ENCODE measurements around the gene ABCC6. TPM values are rescaled to one million over a fixed set of nuclear protein-coding genes. Genes with fewer than 3 reads are reported as not detected.
"Not testable (repeated sequence)": the region's sequence is repeated elsewhere in the genome, so short reads cannot be mapped to it uniquely, and the experiment has no call there.

The ABCC6 gene
- total RNA-seq, 1 donor from 2014 or later: 1.5 TPM

DNA sequence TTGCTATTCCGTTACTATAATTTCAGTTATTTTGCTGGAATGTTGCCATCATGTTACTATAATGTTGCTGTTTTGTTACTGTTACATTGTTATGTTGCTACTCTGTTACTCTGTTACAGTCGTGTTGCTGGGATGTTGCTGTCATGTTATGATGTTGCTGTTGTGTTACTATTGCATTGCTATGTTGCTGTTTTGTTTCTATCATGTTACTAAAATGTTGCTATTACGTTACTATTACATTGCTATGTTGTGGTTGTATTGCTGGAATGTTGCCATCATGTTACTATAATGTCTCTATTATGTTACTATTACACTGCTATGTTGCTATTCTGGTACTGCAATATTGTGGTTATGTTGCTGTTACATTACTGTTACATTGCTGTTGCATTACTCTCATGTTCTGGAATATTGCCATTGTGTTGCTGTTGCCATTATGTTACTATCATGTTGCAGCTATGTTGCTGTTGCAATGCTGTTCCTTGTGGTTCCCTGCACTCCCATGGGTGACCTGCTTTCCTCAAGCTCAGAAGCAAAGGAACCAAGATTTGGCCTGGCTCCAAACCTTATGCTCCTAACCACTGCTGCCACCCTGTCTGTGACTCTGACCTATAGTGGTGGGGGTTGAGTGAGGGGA, 64.4 kb downstream of the ABCC6 start:
- Mint-ChIP-seq H3K36me3 (ENCODE audit: low read depth) (peaks cover 7% of the 10 kb centered on the region), H3K4me3 (ENCODE audit: unreplicated experiment) (no peak overlapping the region), H3K4me1 (ENCODE audit: low read depth) (no peaks in the 10 kb centered on the region), H3K27ac (ENCODE audit: unreplicated experiment) (no peak overlapping the region), H3K9me3 (ENCODE audit: low read depth) (peaks cover 21% of the 10 kb centered on the region), H3K27me3 (ENCODE audit: low read depth) (peaks cover 6% of the 10 kb centered on the region)
- DNase-seq (ENCODE audit: low spot score): no peak
- TF ChIP-seq, protein P1, sequence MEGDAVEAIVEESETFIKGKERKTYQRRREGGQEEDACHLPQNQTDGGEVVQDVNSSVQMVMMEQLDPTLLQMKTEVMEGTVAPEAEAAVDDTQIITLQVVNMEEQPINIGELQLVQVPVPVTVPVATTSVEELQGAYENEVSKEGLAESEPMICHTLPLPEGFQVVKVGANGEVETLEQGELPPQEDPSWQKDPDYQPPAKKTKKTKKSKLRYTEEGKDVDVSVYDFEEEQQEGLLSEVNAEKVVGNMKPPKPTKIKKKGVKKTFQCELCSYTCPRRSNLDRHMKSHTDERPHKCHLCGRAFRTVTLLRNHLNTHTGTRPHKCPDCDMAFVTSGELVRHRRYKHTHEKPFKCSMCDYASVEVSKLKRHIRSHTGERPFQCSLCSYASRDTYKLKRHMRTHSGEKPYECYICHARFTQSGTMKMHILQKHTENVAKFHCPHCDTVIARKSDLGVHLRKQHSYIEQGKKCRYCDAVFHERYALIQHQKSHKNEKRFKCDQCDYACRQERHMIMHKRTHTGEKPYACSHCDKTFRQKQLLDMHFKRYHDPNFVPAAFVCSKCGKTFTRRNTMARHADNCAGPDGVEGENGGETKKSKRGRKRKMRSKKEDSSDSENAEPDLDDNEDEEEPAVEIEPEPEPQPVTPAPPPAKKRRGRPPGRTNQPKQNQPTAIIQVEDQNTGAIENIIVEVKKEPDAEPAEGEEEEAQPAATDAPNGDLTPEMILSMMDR (IDR thresholded peaks at IDR 0.05): no peak

DNA sequence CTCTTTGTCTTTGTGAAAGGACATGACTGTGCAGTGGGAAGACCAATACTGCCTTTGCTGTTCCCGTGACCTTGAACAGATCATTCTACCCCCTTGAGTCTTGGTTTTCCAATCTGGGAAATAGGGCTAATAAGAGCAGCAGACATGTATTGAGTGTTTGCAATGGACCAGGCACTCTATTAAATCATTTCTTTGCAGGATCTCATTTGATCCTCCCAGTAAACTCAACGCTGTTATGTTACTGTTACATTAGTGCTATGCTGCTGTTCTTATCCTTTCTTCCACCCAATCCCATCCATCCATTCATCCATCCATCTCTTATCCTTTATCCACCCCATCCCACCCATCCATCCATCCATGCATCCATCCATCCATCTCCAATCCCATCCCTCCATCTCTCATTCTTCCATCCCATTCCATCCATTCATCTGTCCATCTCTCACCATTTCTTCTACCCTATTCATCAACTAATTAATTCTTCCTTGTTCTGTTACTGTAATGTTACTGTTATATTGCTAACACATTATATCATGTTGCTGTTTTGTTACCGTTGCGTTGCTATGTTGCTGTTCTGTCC, 65.1 kb downstream of the ABCC6 start:
- H3K4me1 Mint-ChIP-seq (ENCODE audit: low read depth): no peaks in the 10 kb centered on the region
- H3K36me3 Mint-ChIP-seq (ENCODE audit: low read depth): peaks cover 7% of the 10 kb centered on the region
- H3K27me3 Mint-ChIP-seq (ENCODE audit: low read depth): peaks cover 6% of the 10 kb centered on the region
- H3K9me3 Mint-ChIP-seq (ENCODE audit: low read depth): peaks cover 21% of the 10 kb centered on the region
- H3K4me3 Mint-ChIP-seq (ENCODE audit: unreplicated experiment): no peak overlapping the region
- DNase-seq (ENCODE audit: low spot score): no peak
- TF ChIP-seq, protein P1 (IDR thresholded peaks at IDR 0.05): no peak
- H3K27ac Mint-ChIP-seq (ENCODE audit: unreplicated experiment): no peak overlapping the region

DNA sequence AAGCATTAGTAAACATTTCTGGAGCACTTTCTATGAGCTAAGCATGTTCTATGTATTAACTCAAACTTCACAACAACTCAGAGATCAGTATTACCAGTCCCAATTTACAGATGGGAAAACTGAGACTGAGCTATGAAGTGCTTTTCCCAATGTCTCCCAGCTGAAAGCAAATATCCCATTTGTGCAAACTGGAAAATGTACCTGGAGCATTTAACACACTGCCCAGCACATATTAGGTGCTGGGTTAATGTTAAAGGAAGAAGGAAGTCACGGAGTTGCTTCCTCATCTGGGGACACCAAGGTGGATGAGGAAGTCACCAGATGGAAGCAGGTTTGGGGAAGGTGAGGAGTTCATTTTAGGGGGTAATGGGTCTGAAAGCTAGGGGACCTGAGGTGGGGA, 66.1 kb downstream of the ABCC6 start:
- Mint-ChIP-seq H3K4me1 (ENCODE audit: low read depth) (no peaks in the 10 kb centered on the region), H3K4me3 (ENCODE audit: unreplicated experiment) (no peak overlapping the region), H3K9me3 (ENCODE audit: low read depth) (peaks cover 21% of the 10 kb centered on the region), H3K27ac (ENCODE audit: unreplicated experiment) (no peak overlapping the region), H3K27me3 (ENCODE audit: low read depth) (peaks cover 6% of the 10 kb centered on the region), H3K36me3 (ENCODE audit: low read depth) (peaks cover 7% of the 10 kb centered on the region)
- no peak for DNase-seq (ENCODE audit: low spot score)
- TF ChIP-seq, protein P1 (IDR thresholded peaks at IDR 0.05): no peak

- Mint-ChIP-seq H3K27ac (ENCODE audit: unreplicated experiment) (no peak overlapping the region), H3K36me3 (ENCODE audit: low read depth) (peaks cover 7% of the 10 kb centered on the region), H3K4me1 (ENCODE audit: low read depth) (no peaks in the 10 kb centered on the region), H3K9me3 (ENCODE audit: low read depth) (peaks cover 21% of the 10 kb centered on the region), H3K4me3 (ENCODE audit: unreplicated experiment) (no peak overlapping the region), H3K27me3 (ENCODE audit: low read depth) (no peaks in the 10 kb centered on the region)
- no peak for DNase-seq (ENCODE audit: low spot score)
- TF ChIP-seq, protein P1 (IDR thresholded peaks at IDR 0.05): no peak
Observed at GRCh38 chr16:16155234-16155633, 68.1 kb downstream of the ABCC6 start.

DNA sequence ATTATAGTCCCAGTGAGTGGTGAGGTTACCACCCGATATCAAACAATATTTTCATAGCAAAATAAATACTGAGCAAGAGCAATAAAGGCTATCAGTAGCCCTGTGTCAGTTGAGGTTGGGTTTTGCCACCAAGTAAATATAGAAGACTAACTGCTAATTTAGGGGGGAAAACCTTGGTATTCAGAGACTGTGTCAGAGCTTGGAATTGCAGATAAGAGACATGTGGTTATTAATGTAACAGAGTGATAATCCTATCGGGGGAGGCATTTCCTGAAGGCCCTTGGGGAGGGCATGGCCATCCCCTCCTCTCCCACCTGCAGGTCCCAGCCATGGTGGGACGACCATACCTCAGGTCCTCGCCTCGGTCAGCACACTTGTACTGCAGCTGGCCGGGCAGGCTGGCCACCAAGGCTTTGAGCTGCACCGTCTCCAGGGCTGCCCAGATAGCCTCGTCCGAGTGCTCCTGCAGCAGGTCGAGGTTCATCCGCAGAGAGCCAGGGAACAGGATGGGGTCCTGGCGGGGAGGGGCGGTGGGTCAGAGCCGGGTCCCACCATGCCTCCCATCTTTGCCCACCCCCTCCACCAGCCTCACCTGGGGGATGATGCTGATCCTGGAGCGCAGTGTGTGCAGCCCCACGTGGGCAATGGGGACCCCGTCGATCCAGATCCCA, 68.9 kb downstream of the ABCC6 start:
- no peak for DNase-seq (ENCODE audit: low spot score)
- H3K27ac Mint-ChIP-seq (ENCODE audit: unreplicated experiment): no peak overlapping the region

DNA sequence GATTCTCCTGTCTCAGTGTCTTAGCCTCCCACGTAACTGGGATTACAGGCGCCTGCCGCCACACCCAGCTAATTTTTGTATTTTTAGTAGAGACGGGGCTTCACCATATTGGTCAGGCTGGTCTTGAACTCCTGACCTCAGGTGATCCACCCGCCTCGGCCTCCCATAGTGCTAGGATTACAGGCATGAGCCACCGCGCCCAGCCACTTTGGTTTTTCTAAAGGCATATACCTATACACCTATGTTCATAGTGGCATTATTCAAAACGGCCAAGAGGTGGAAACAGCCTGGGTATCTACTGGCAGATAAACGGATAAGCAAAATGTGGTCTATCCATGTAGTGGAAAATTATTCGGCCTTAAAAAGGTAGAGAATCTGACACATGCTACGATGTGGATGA, 70.3 kb downstream of the ABCC6 start:
- not testable (repeated sequence) for H3K27me3 Mint-ChIP-seq (ENCODE audit: low read depth); H3K27ac Mint-ChIP-seq (ENCODE audit: unreplicated experiment)

More for the DNA sequence above, 68.9 kb downstream of the ABCC6 start:
- Mint-ChIP-seq H3K4me3 (ENCODE audit: unreplicated experiment) (no peak overlapping the region), H3K27me3 (ENCODE audit: low read depth) (no peaks in the 10 kb centered on the region), H3K4me1 (ENCODE audit: low read depth) (no peaks in the 10 kb centered on the region), H3K36me3 (ENCODE audit: low read depth) (peaks cover 4% of the 10 kb centered on the region), H3K9me3 (ENCODE audit: low read depth) (peaks cover 16% of the 10 kb centered on the region)
- TF ChIP-seq, protein P1 (IDR thresholded peaks at IDR 0.05): no peak

More for the DNA sequence above, 70.3 kb downstream of the ABCC6 start:
- not testable (repeated sequence) for H3K9me3 Mint-ChIP-seq (ENCODE audit: low read depth); H3K4me1 Mint-ChIP-seq (ENCODE audit: low read depth); H3K4me3 Mint-ChIP-seq (ENCODE audit: unreplicated experiment); H3K36me3 Mint-ChIP-seq (ENCODE audit: low read depth); DNase-seq (ENCODE audit: low spot score)
